Mucosa of descending colon (tissue), 3 donors: ENCODE results near the gene AMBRA1. TPM values are rescaled to one million over a fixed set of nuclear protein-coding genes. Genes with fewer than 3 reads are reported as not detected.
A peak's percentile ranks its signal among the peaks of the same experiment; 100 is the strongest.

Experiments
- ATAC-seq: fragments of 200-7000 bp; cut with Tn5 transposase; one replicate; pipeline ENCODE4 v1.9.1; 2020; ENCODE audit warnings: mild to moderate bottlenecking, moderate library complexity
- DNase-seq, 3 donors: peaks; one replicate each; pipeline ENCODE4 v3.0.0-alpha.2; 2020
- H3K36me3 ChIP-seq: fragments of 200-600 bp; one replicate; pipeline ENCODE4 v1.8.0; 2021; ENCODE audit warnings: low read depth, mild to moderate bottlenecking
- H3K4me1 ChIP-seq: fragments of 200-600 bp; one replicate; pipeline ENCODE4 v1.8.0; 2021; ENCODE audit warnings: low read depth, mild to moderate bottlenecking
- H3K4me3 ChIP-seq: fragments of 200-600 bp; one replicate; pipeline ENCODE4 v1.8.0; 2021; ENCODE audit warnings: mild to moderate bottlenecking
- H3K9me3 ChIP-seq: fragments of 200-600 bp; one replicate; pipeline ENCODE4 v1.8.0; 2021; ENCODE audit warnings: mild to moderate bottlenecking
- CTCF ChIP-seq: fragments of 200-600 bp; IDR thresholded peaks from one replicate; pipeline ENCODE4 v1.8.0; 2022; ENCODE audit warnings: antibody characterized with exemption, mild to moderate bottlenecking
- intact Hi-C, 2 donors: fragments of 100-400 bp; cut with DNase I in 1 of 2; cut with micrococcal nuclease in 1 of 2; formaldehyde crosslinking; loops; one replicate each; pipeline versions ENCODE4 v1.11.0 to v1.11.1; 2022; cut with DNase I, micrococcal nuclease
- total RNA-seq, 3 donors: library from RNA; stranded (reverse); fragmentation: NEBNext Ultra II Directional in 2 of 3; extraction: Animal tissue kit (Norgen Biotek cat#: 25700) in 2 of 3; gene quantifications; one replicate each; pipeline versions ENCODE4 v1.2.1 to v1.2.4, GENCODE V29; 2021 to 2023
- donor health status: DM: no; HTN: no; CAD: no; lungs with moderate emphysema.
- donor health status: DM: no; HTN: no; CAD: no.
- donor health status: DM: no; HTN: yes; CAD: no.

The AMBRA1 gene
- total RNA-seq, 3 donors from 2014 or later: 42.0 to 46.7 (median 45.2) TPM

GRCh38 chr11:46514370-46514769 lies 79.5 kb downstream of the AMBRA1 start:
- TF ChIP-seq CTCF: no peak
- ATAC-seq (no peak), DNase-seq (no peak)
- intact Hi-C loops: no loop called here
- H3K4me1 ChIP-seq: no peaks in the 10 kb centered on the region
- no peak overlapping the region for H3K4me3 ChIP-seq
- H3K36me3 ChIP-seq: no peaks in the 10 kb centered on the region
- no peaks in the 10 kb centered on the region for H3K9me3 ChIP-seq

- Histone ChIP-seq H3K9me3 (no peaks in the 10 kb centered on the region), H3K4me3 (no peak overlapping the region), H3K36me3 (no peaks in the 10 kb centered on the region), H3K4me1 (no peaks in the 10 kb centered on the region)
- intact Hi-C loops: no loop called here
- DNase-seq (peak in 1 of 3 donors; percentile 43), ATAC-seq (peak; percentile 10)
- no peak for TF ChIP-seq CTCF
Measured at GRCh38 chr11:46513934-46514342, 79.9 kb downstream of the AMBRA1 start.

- H3K4me1 ChIP-seq: no peaks in the 10 kb centered on the region
- H3K36me3 ChIP-seq: no peaks in the 10 kb centered on the region
- H3K4me3 ChIP-seq: no peak overlapping the region
- H3K9me3 ChIP-seq: no peaks in the 10 kb centered on the region
- ATAC-seq: no peak
- no peak for DNase-seq
- no peak for TF ChIP-seq CTCF
- intact Hi-C loops: no loop called here
Measured at GRCh38 chr11:46512261-46512881, 81.5 kb downstream of the AMBRA1 start.

- Histone ChIP-seq H3K9me3 (no peaks in the 10 kb centered on the region), H3K4me1 (peaks cover under 1% of the 10 kb centered on the region), H3K4me3 (no peak overlapping the region), H3K36me3 (no peaks in the 10 kb centered on the region)
- no peak for DNase-seq
- intact Hi-C loops: no loop called here
- ATAC-seq: peak; percentile 15
- no peak for TF ChIP-seq CTCF
Measured at GRCh38 chr11:46511342-46511741, 82.5 kb downstream of the AMBRA1 start.

GRCh38 chr11:46508360-46508759 lies 85.5 kb downstream of the AMBRA1 start:
- intact Hi-C loops: no loop called here
- Histone ChIP-seq H3K36me3 (no peaks in the 10 kb centered on the region), H3K4me1 (peaks cover 7% of the 10 kb centered on the region), H3K9me3 (no peaks in the 10 kb centered on the region), H3K4me3 (no peak overlapping the region)
- ATAC-seq (no peak), DNase-seq (no peak)
- no peak for TF ChIP-seq CTCF

GRCh38 chr11:46506483-46506791 lies 87.4 kb downstream of the AMBRA1 start:
- Histone ChIP-seq H3K9me3 (no peaks in the 10 kb centered on the region), H3K36me3 (no peaks in the 10 kb centered on the region), H3K4me3 (no peak overlapping the region), H3K4me1 (peaks cover 7% of the 10 kb centered on the region)
- DNase-seq (no peak), ATAC-seq (no peak)
- intact Hi-C loops: no loop called here
- no peak for TF ChIP-seq CTCF
